ENCODE data around the gene SHC2.
A peak's percentile ranks its signal among the peaks of the same experiment; 100 is the strongest.
"Not testable (repeated sequence)": the region's sequence is repeated elsewhere in the genome, so short reads cannot be mapped to it uniquely, and the experiment has no call there.

Gene SHC2

GRCh38 chr19:388691-389090 is 72.1 kb downstream of the SHC2 start:
- no peak for DNase-seq (ENCODE audit: low read depth in 1 of 2, low spot score in 1 of 2)
- TF ChIP-seq JUND (IDR thresholded peaks at IDR 0.05; ENCODE audit: low read depth) = no peak
- in situ Hi-C loops (cut with HindIII; ENCODE audit: low pct_unique_long_range_greater_than_20kb, low sequenced_read_pairs) = no loop called here

GRCh38 chr19:387777-388176 is 73.1 kb downstream of the SHC2 start:
- in situ Hi-C loops (cut with HindIII; ENCODE audit: low pct_unique_long_range_greater_than_20kb, low sequenced_read_pairs) = no loop called here
- no peak for DNase-seq (ENCODE audit: low read depth in 1 of 2, low spot score in 1 of 2)
- TF ChIP-seq JUND (IDR thresholded peaks at IDR 0.05; ENCODE audit: low read depth) = no peak

DNA sequence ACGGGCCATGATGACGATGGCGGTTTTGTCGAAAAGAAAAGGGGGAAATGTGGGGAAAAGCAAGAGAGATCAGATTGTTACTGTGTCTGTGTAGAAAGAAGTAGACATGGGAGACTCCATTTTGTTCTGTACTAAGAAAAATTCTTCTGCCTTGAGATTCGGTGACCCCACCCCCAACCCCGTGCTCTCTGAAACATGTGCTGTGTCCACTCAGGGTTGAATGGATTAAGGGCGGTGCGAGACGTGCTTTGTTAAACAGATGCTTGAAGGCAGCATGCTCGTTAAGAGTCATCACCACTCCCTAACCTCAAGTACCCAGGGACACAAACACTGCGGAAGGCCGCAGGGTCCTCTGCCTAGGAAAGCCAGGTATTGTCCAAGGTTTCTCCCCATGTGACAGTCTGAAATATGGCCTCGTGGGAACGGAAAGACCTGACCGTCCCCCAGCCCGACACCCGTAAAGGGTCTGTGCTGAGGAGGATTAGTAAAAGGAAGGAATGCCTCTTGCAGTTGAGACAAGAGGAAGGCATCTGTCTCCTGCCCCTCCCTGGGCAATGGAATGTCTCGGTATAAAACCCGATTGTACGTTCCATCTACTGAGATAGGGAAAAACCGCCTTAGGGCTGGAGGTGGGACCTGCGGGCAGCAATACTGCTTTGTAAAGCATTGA is 74.1 kb downstream of the SHC2 start:
- DNase-seq (ENCODE audit: low read depth in 1 of 2, low spot score in 1 of 2); in situ Hi-C loops (cut with HindIII; ENCODE audit: low pct_unique_long_range_greater_than_20kb, low sequenced_read_pairs): not testable (repeated sequence)

- DNase-seq (ENCODE audit: low read depth in 1 of 2, low spot score in 1 of 2); in situ Hi-C loops (cut with HindIII; ENCODE audit: low pct_unique_long_range_greater_than_20kb, low sequenced_read_pairs): not testable (repeated sequence)
Measured at GRCh38 chr19:386189-386588, 74.6 kb downstream of the SHC2 start.

DNA sequence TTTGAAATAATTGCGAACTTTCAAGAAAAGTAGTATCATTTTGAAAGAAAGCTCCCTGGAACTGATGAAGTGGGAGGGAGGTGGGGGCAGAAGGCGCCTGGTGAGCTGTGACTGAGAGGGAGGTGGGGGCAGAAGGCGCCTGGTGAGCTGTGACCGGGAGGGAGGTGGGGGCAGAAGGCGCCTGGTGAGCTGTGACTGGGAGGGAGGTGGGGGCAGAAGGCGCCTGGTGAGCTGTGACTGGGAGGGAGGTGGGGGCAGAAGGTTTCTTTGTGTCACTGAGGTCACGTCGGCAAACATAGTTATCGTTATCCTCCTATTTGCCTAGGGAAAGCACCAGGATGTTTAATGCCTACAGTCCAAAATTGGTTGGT is 76.0 kb downstream of the SHC2 start:
- in situ Hi-C loops (cut with HindIII; ENCODE audit: low pct_unique_long_range_greater_than_20kb, low sequenced_read_pairs) = no loop called here
- DNase-seq (ENCODE audit: low read depth in 1 of 2, low spot score in 1 of 2) = no peak
- TF ChIP-seq JUND (IDR thresholded peaks at IDR 0.05; ENCODE audit: low read depth) = no peak

- DNase-seq (ENCODE audit: low read depth in 1 of 2, low spot score in 1 of 2) = no peak
- in situ Hi-C loops (cut with HindIII; ENCODE audit: low pct_unique_long_range_greater_than_20kb, low sequenced_read_pairs) = no loop called here
- TF ChIP-seq JUND (IDR thresholded peaks at IDR 0.05; ENCODE audit: low read depth) = no peak
Measured at GRCh38 chr19:383922-384798, 76.7 kb downstream of the SHC2 start.

DNA sequence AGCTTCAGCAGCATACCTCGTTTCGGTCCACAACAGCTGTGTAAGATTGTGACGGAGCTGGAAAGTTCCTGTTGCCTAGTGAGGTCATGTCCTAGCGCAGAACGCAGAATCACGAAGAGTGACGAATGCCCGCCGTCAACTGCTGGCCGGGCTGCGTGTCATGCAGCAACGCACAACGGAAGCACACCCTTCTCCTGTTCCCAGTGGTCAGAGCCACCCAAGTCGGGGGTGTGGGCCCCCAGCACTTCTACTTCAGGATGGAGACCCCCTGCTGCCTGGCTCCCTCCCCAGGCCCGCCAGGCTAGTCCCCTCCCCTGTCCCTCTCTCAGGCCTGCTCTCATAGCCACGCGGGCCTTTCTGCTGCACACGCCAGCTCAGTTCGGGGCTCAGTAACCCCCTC is 77.8 kb downstream of the SHC2 start:
- no peak for TF ChIP-seq JUND (IDR thresholded peaks at IDR 0.05; ENCODE audit: low read depth)
- in situ Hi-C loops (cut with HindIII; ENCODE audit: low pct_unique_long_range_greater_than_20kb, low sequenced_read_pairs) = no loop called here
- no peak for DNase-seq (ENCODE audit: low read depth in 1 of 2, low spot score in 1 of 2)

DNA sequence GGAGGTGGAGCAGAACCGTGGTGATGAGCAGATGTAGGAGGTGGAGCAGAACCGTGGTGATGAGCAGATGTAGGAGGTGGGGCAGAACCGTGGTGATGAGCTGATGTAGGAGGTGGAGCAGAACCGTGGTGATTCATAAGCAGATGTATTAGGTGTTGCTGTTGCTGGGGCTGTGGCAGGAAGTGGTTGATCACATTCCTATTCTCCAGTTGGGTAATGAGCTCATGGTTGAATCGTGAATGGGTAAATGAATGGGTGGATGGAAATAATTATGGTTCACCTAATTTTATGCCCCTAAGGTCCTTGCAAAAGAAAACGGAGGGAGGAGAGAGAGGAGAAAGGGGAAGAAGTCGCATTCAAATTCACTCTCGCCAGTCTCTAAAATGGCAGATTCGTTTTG is 78.3 kb downstream of the SHC2 start:
- DNase-seq (ENCODE audit: low read depth in 1 of 2, low spot score in 1 of 2); in situ Hi-C loops (cut with HindIII; ENCODE audit: low pct_unique_long_range_greater_than_20kb, low sequenced_read_pairs): not testable (repeated sequence)

- DNase-seq (ENCODE audit: low read depth in 1 of 2, low spot score in 1 of 2); in situ Hi-C loops (cut with HindIII; ENCODE audit: low pct_unique_long_range_greater_than_20kb, low sequenced_read_pairs): not testable (repeated sequence)
Measured at GRCh38 chr19:381901-382300, 78.9 kb downstream of the SHC2 start.

- in situ Hi-C loops (cut with HindIII; ENCODE audit: low pct_unique_long_range_greater_than_20kb, low sequenced_read_pairs); DNase-seq (ENCODE audit: low read depth in 1 of 2, low spot score in 1 of 2): not testable (repeated sequence)
Measured at GRCh38 chr19:380618-381219, 80.1 kb downstream of the SHC2 start.

DNA sequence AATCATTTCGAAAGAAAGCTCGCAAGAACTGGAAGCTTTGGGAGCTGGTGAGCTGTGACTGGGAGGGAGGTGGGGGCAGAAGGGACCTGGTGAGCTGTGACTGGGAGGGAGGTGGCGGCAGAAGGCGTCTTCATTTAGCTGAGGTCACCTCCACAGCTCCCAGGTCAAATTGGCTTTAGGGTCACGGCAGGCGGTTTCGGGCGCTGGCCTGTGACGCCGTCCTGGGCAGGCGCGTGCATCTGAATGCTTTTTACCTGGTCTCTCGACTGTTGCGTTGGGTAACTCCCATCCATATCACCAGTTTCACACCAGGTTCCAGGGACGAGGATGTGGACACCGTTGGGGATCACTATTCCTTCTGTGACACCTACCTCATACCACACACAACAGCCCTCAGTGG is 81.0 kb downstream of the SHC2 start:
- DNase-seq (ENCODE audit: low read depth in 1 of 2, low spot score in 1 of 2) = no peak
- TF ChIP-seq JUND (IDR thresholded peaks at IDR 0.05; ENCODE audit: low read depth) = no peak
- in situ Hi-C loops (cut with HindIII; ENCODE audit: low pct_unique_long_range_greater_than_20kb, low sequenced_read_pairs) = no loop called here

DNA sequence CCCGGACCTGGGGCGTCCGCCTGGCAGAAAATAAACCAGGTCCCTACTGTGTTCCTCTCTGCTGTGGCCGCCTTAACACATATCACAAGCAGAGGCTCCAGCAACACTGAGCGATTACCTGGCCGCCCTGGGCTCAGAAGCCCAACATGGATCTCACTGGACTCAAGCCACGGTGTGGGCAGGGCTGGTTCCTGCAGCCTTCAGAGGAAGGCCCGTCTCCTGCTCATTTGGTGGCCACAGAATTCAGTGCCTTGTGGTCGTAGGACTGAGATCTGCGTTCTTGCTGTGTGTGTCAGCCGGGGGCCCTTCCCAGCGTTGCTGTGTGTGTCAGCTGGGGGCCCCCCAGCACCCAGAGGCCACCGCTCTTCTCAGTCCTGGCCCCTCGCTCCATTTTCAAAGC is 82.1 kb downstream of the SHC2 start:
- in situ Hi-C loops (cut with HindIII; ENCODE audit: low pct_unique_long_range_greater_than_20kb, low sequenced_read_pairs) = no loop called here
- no peak for TF ChIP-seq JUND (IDR thresholded peaks at IDR 0.05; ENCODE audit: low read depth)
- DNase-seq (ENCODE audit: low read depth in 1 of 2, low spot score in 1 of 2) = no peak

- peak; percentile 31 to 41 for DNase-seq (ENCODE audit: low read depth in 1 of 2, low spot score in 1 of 2)
- in situ Hi-C loops (cut with HindIII; ENCODE audit: low pct_unique_long_range_greater_than_20kb, low sequenced_read_pairs) = no loop called here
Measured at GRCh38 chr19:377801-378581, 82.8 kb downstream of the SHC2 start.

More at GRCh38 chr19:377801-378581, 82.8 kb downstream of the SHC2 start:
- TF ChIP-seq JUND (IDR thresholded peaks at IDR 0.05; ENCODE audit: low read depth) = no peak

Data from T47D (cell line).